Stimulated activated CD8-positive, alpha-beta memory T cell treated with anti-CD3 and anti-CD28 coated beads, Interleukin-15, amount 100 ng/mL, for 4 hours (primary cell): ENCODE results near the gene DHX30.
"Not testable (repeated sequence)": the region's sequence is repeated elsewhere in the genome, so short reads cannot be mapped to it uniquely, and the experiment has no call there.

Source experiments
- DNase-seq, 2 donors: peaks; one replicate each; pipeline ENCODE4 v3.0.0-alpha.2; 2020; ENCODE audit warnings: low read depth in 2 of 2

DHX30 gene, protein sequence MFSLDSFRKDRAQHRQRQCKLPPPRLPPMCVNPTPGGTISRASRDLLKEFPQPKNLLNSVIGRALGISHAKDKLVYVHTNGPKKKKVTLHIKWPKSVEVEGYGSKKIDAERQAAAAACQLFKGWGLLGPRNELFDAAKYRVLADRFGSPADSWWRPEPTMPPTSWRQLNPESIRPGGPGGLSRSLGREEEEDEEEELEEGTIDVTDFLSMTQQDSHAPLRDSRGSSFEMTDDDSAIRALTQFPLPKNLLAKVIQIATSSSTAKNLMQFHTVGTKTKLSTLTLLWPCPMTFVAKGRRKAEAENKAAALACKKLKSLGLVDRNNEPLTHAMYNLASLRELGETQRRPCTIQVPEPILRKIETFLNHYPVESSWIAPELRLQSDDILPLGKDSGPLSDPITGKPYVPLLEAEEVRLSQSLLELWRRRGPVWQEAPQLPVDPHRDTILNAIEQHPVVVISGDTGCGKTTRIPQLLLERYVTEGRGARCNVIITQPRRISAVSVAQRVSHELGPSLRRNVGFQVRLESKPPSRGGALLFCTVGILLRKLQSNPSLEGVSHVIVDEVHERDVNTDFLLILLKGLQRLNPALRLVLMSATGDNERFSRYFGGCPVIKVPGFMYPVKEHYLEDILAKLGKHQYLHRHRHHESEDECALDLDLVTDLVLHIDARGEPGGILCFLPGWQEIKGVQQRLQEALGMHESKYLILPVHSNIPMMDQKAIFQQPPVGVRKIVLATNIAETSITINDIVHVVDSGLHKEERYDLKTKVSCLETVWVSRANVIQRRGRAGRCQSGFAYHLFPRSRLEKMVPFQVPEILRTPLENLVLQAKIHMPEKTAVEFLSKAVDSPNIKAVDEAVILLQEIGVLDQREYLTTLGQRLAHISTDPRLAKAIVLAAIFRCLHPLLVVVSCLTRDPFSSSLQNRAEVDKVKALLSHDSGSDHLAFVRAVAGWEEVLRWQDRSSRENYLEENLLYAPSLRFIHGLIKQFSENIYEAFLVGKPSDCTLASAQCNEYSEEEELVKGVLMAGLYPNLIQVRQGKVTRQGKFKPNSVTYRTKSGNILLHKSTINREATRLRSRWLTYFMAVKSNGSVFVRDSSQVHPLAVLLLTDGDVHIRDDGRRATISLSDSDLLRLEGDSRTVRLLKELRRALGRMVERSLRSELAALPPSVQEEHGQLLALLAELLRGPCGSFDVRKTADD

DNA sequence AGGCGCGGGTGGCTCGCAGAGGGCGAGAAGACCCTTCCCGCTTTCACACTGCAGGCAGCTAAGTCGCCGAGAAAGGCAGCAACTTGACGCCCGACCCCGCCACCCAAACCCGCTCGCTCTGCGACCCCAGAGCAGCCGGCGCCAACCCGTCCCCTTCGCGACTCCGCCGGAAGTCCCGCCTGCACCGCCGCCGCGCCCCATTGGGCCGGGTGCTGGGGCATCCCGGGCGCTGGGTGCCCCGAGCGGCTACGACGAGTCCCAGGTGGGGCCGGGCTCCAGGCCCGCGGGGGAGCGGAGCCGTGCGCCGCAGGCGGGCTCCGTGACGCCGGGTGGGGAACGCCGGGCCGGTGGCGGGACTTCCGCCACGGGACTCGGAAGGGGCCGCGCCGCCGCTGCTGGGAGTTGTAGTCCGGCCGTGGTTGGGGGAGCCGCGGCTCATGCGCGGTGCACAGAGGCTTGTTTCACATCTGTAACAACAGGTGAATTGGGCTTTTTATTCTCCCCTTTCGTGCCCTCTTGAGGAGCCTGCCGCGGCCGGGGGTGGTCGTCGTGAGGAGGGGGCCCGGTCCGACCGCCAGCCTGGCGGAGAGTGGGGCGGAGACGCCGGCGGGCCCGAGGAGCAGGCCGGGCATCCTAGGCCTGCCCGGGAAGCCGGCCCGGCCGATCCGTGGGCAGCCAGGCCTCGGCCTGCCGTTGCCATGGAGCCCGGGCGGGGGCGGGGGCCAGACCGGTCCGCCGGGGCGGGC, at the start of gene DHX30:
DHX30 (plus strand) TSS at position 405 of the 746 bp plus-strand sequence. CDS start 7,546 bp downstream, outside the sequence.
- peak; percentile 63 to 72 for DNase-seq

DNA sequence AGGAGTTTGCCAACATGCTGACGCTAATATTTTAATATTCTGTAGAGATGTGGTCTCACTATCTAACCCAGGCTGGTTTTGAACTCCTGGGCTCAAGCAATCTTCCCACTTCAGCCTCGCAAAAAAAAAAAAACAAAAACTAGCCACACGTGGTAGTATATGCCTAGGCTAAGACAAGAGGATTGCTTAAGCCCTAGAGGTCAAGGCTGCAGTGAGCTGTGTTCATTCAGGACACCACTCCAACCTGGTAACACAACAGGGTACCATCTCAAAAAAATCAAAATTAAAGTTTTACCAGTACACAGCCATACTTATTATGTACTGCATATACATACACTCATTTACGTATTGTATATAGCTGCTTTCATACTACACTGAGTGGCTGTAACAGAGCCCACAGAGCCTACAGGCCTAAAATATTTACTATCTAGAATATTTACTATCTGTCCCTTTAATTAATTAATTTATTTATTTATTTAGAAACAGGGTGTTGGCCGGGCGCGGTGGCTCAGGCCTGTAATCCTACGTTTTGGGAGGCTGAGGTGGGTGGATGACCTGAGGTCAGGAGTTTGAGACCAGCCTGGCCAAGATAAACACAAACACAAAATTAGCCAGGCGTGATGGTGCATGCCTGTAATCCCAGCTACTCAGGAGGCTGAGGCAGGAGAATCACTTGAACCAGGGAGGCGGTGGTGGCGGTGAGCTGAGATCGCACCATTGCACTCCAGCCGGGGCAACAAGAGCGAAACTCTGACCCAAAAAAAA, 44.5 kb upstream of the DHX30 start:
- DNase-seq = no peak

DNA sequence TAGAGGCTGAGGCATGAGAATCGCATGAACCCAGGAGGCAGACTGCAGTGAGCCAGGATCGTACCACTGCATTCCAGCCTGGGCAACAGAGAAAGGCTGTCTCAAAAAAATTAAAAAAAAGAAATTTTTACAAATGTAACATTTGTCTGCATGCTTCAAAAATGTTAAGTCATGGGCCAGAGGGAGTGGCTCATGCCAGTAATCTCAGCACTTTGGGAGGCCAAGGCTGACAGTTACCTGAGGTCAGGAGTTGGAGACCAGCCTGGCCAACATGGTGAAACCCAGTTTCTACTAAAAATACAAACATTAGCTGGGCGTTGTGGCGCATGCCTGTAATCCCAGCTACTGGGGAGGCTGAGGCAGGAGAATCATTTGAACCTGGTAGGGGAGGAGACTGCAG, 42.7 kb upstream of the DHX30 start:
- not testable (repeated sequence) for DNase-seq

DNA sequence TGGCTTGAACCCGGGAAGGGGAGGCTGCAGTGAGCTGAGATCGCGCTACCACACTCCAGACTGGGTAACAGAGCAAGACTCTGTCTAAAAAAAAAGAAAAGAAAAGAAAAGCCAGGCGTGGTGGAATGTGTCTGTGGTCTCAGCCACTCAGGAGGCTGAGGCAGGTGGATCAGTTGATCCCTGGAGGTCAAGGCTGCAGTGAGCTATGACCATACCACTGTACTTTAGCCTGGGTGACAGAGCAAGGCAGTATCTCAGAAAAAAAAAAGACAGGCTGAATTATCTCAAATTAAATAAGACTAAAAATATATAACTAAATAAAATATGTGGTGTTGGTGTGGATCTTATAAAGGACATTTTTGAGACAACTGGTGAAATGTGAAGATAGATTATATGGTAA, 41.9 kb upstream of the DHX30 start:
- no peak for DNase-seq

DNA sequence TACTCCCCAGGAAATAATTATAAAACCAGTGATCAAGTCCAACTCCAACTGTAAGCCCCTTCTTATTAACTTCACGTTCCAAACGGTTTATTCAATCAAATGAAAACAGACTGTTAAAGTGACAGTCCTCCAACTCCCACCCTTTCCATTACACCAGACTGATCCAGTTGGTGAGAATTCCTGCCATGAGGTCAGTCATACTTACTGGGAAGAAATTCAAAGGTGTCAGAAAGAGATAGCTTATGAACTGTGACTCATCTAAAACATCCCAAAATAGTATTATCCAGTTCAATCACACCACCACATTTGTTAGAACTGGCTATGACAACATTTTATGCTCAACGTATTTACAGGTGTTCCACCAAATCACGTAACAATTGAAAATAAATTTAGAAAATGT, 40.7 kb upstream of the DHX30 start:
- no peak for DNase-seq

DNA sequence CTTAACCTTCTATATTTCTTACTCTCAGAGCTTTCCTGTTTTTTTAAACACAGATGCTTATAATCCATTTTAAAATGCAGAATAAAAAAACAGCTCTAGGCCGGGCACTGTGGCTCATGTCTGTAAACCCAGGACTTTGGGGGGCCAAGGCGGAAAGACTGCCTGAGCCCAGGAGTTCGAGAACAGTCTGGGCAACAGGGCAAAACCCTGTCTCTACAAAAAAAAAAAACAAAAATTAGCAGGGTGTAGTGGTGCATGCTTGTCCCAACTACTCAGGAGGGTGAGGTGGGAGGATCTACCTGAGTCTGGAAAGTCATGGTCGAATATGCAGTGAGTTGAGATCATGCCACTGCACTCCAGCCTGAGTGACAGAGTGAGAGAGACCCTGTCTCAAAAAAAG, 36.8 kb upstream of the DHX30 start:
- no peak for DNase-seq

DNA sequence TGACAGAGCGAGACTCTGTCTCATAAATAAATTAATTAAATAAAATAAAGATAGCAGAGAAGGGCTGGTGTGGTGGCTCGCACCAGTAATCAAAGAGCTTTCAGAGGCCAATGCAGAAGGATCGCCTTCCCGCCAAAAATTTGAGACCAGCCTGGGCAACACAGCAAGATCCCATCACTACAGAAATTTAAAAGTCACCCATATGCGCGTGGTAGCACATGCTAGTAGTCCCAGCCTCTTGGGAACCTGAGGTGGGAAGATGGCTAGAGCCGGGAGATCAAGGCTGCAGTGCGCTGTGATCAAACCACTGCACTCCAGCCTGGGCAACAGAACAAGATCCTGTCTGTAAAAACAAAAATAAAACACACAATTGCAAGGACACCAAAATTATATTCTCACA, 30.9 kb upstream of the DHX30 start:
- no peak for DNase-seq

DNA sequence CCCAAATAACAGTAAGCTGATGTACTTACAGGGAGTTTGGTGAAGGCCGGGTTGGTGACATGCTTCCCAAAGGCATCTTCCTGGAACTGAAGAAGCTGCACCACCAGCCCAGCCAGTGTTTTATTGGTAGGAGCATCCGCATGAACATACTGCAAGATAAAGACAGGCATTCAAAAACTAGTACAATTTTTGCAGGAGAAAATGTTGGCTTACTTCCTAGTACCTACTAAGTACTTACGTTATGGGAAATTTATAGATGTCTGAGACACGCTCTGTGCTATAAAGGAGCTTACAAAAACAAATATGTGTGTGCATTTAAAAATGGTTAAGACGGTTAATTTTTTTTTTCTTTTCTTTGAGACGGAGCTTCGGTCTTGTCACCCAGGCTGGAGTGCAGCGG, 30.1 kb upstream of the DHX30 start:
- no peak for DNase-seq

DNA sequence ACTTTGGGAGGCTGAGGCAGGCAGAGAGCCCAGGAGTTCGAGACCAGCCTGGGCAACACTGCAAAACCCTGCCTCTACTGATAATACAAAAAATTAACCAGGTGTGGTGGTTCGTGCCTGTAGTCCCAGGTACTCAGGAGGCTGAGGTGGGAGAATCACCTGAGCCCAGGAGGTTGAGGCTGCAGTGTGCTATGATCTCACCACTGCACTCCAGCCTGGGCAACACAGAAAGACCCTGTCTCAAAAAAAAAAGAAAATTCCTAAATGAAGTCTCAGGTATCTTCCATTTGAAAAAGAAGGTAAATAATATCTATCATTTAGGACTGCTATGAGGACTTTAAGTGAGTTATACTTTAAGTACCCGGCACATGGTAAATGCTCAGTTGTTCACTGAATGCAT, 24.2 kb upstream of the DHX30 start:
- DNase-seq = no peak

DNA sequence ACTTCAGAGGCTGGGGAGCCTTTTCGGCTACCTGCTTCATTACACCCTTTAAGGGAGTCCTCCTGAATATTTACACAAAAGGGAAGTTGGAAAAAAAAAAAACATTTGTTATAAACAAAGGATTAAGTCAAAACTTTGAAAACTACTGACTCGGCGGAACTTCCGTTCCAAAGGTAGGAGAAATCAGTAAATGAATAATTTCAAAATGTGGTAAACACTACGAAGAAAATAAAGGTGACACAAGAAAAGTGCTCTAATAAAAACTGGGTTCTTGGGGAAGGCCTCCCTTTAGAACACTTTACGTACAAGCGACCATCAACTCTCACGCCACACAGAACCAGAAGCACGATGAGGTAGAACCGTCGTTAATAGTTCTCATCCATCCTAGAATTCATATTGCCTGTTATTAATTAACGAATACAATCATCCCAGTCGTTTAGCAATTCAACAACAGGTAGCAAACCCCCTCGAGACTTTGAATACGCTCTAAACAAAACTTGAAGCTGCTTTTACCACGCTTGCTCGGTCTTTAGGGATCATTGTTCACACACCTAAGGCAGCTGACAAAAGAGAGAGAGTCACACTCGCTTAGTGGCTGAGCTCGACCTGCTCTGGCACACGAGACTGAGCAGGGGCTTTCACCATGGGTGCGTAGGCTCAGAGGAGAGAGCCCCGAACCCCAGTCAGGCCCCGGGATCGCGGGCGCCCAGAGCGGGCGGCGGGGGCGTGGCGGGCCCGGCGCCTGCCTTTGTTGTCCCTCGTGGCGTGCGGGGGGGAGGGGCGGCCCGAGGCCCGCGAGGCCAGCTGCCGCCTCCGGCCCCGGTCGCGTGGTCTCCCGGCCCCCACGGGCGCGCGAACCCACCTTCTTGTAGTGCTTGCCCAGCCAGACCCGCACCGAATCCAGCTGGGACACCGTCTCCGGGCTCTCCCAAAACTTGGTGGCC, 21.9 kb upstream of the DHX30 start:
- peak; percentile 32 to 48 for DNase-seq

DNA sequence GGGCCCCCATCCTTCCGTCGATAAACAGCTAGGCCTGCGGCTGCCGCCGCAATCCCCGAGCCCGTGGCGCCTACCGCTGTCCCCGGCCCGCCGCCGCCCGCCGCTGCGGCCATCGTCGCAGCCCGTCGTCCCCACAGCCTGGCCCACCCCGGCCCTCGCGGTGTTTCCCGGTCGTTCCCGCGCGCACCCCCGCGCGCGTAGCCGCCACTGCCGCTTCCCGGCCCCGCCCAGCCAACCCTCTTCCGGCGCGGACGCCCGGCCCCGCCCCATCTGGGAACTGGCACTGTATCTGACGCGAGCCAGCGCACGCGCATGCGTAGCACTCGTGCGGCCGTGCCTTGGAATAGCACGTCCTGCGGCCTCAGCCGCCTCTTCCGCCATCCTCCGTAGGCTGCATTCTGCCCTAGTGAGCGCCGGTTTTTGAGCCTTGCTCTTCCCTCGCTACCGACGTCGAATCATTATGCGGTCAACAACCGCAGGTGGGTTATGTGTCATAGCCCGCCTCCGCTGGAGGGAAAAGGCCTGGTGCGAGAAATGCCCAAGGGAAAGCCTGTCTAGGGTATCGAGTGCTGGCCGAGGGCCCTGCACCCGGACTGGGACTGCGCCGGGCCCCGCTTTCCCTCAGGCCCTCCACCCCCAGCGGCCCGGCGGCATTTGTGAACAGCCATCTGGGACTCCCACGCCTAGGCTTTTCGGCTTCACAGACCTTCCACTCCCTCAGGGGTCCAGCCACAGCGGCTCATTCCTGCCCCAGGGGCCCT, 21.1 kb upstream of the DHX30 start, which contains the start of gene SMARCC1:
SMARCC1 (minus strand) TSS at position 209 of the 761 bp plus-strand sequence; CDS start at position 113, 96 bp downstream.
- peak; percentile 93 for DNase-seq

DNA sequence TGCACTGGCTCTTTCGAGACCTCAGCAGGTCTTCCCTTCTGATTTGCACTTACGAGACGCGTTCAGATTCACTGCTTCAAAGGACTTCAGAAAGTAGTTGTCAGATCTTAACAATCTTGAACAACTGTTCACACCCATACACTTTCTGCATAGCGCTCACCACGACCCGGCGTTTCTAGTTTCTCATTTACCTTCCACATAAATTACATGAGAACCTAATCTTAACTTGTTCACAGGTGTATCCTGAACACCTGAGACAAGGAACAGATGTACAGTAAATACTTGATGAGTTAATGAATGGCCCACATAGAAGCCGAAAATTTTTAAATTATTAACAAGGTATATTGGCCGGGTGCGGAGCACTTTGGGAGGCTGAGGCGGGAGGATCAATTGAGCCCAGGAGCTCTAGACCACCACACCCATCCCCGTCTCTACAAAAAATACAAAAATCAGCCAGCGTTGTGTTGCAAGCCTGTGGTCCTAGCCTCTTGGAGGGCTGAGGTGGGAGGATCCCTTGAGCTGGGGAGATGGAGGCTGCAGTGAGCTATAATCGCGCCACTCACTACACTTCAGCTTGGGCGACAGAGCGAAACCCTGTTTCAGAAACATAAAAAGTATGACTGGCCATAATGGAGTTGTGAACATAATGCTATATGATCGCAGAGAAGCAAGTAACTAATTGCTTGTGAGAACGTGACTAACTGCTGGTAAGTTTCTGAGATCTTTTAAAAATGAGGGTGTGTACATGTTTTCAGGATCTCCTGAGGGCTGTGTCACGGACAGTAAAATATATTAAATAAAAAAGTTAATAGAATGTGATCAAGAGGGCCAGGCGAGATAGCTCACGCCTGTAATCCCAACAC, 20.3 kb upstream of the DHX30 start:
- no peak for DNase-seq

DNA sequence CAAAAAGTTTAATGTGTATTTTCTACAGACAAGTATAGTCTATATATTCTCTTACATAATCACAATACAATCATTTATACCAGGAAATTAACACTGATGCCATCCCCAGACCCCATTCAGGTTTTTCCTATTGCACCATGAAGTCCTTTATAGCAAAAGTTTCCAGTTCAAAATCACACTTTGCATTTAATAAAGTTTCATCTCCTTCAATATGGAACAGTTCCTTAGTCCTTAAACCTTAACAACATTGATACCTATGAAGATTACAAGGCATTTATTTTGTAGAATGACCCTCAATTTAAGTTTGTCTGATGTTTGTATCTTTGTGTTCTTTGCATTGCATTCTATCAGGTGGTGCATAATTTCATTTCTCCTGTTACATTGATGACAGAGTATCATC, 19.3 kb upstream of the DHX30 start:
- no peak for DNase-seq

DNA sequence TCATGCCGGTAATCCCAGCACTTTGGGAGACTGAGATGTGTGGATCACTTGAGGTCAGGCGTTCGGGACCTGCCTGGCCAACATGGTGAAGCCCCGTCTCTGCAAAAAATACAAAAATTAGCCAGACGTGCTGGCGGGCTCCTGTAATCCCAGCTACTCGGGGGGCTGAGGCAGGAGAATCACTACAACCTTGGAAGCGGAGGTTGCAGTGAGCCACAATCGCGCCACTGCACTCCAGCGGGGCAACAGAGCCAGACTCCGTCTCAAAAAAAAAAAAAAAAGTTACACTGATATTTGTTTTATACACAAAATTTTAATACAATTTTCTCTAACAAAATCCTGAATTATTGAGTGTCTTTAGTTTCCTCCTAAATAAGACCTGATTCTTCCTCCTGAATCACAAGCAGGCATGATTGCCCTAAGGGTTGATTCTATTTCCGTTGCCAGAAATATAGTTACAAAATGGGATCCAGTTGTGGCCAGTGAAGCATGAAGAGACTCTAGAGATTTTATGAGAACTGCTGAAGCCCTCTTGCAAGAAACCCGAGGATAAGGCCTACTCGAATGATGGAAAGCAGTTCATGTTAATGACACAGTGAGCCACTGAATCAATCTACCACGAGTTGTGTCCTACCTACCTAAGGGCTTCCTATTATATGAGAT, 11.6 kb upstream of the DHX30 start:
- DNase-seq = no peak

DNA sequence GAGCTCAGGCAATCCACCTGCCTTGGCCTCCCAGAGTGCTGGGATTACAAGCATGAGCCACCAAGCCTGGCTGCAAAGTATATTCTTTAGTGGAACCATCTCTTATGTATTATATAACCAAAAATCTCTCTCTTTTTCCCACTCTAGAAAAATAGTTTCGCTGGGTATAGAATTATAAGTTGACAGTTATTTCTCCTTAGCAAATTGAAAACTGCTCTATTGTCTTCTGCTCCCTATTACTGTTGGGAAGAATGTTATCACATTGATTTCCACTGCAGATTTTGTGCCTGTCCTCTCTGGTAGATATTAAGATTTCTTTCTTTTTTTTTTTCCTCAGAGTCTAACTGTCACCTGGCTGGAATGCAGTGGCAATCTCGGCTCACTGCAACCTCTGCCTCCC, 10.2 kb upstream of the DHX30 start:
- no peak for DNase-seq

DNA sequence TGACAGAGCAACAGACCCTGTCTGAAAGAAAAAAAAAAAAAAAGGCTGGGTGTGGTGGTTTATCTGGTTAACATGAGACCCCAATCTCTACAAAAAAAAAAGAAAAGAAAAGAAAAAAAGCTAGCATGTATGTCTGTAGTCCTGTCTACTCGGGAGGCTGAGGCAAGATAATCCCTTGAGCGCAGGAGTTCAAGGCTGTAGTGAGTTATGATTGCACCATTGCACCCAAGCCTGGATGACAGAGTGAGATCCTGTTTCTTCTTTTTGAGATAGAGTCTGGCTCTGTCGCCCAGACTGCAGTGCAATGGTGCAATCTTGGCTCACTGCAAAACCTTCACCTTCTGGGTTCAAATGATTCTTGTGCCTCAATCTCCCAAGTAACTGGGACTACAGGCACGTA, 8.4 kb upstream of the DHX30 start:
- no peak for DNase-seq

DNA sequence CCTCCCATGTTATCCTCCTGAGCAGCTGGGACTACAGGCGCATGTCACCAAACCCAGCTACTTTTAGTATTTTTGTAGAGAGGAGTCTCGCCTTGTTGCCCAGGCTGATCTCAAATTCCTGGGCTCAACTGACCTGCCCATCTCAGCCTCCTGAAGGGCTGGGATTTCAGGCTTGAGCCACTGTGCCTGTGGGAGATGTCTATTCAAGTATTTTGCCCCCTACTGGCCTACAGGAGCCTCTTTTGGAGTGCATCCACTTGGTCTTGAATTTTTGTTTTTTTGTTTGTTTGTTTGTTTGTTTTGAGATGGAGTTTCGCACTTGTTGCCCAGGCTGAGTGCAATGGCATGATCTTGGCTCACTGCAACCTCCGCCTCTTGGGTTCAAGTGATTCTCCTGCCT, 3.2 kb upstream of the DHX30 start:
- DNase-seq = no peak
